Measurements from ENCODE around the gene FRMD5.

The FRMD5 gene

DNA sequence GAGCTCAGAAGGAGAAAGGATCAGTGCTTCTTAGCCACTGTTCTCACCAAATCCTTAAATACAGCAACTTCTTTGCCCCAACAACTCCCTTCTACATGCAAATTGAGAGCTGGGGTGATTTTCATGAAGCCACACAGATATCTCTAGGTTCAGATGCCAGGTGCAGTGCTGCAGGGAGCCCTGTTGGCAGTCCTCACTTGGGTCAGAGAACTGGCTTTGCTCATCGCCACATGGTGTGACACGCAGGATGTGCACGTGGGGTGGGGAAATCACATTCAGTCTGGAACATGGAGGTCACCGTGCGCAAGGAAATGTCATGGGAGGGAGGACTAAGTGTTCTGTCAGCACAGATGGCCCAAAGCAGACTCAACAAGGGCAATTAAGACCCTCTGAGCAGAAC lies 264.5 kb downstream of the FRMD5 start:
- Histone ChIP-seq H3K4me1 (ENCODE audit: low read length) (no peaks in the 10 kb centered on the region), H3K4me2 (ENCODE audit: low read depth, low read length) (no peak overlapping the region), H4K20me1 (ENCODE audit: insufficient read depth, low read length) (no peaks in the 10 kb centered on the region), H3K36me3 (replicated peaks; ENCODE audit: insufficient read depth, low read length) (no peaks in the 10 kb centered on the region), H3F3A (ENCODE audit: insufficient read depth, low read length) (no peaks in the 10 kb centered on the region), H3K9me3 (replicated peaks; ENCODE audit: insufficient read depth, low read length) (no peaks in the 10 kb centered on the region), H3K9me2 (replicated peaks; ENCODE audit: insufficient read depth, low read length) (no peaks in the 10 kb centered on the region), H3K4me3 (ENCODE audit: low read length) (no peak overlapping the region), H3K79me2 (ENCODE audit: low read length) (no peaks in the 10 kb centered on the region), H3K9ac (ENCODE audit: low read length) (no peak overlapping the region), H3K27me3 (replicated peaks; ENCODE audit: insufficient read depth, low read length) (no peaks in the 10 kb centered on the region), H3K27ac (ENCODE audit: low read length) (no peak overlapping the region), H2AFZ (ENCODE audit: low read length) (no peak overlapping the region)
- no peak for TF ChIP-seq EZH2phosphoT487 (IDR thresholded peaks at IDR 0.05; ENCODE audit: low read length)
- TF ChIP-seq, protein P1, sequence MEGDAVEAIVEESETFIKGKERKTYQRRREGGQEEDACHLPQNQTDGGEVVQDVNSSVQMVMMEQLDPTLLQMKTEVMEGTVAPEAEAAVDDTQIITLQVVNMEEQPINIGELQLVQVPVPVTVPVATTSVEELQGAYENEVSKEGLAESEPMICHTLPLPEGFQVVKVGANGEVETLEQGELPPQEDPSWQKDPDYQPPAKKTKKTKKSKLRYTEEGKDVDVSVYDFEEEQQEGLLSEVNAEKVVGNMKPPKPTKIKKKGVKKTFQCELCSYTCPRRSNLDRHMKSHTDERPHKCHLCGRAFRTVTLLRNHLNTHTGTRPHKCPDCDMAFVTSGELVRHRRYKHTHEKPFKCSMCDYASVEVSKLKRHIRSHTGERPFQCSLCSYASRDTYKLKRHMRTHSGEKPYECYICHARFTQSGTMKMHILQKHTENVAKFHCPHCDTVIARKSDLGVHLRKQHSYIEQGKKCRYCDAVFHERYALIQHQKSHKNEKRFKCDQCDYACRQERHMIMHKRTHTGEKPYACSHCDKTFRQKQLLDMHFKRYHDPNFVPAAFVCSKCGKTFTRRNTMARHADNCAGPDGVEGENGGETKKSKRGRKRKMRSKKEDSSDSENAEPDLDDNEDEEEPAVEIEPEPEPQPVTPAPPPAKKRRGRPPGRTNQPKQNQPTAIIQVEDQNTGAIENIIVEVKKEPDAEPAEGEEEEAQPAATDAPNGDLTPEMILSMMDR (IDR thresholded peaks at IDR 0.05; ENCODE audit: low read length), result no peak
- no peak for TF ChIP-seq EZH2 (optimal IDR thresholded peaks at IDR 0.05; ENCODE audit: low read depth, low read length)
- no peak for DNase-seq

DNA sequence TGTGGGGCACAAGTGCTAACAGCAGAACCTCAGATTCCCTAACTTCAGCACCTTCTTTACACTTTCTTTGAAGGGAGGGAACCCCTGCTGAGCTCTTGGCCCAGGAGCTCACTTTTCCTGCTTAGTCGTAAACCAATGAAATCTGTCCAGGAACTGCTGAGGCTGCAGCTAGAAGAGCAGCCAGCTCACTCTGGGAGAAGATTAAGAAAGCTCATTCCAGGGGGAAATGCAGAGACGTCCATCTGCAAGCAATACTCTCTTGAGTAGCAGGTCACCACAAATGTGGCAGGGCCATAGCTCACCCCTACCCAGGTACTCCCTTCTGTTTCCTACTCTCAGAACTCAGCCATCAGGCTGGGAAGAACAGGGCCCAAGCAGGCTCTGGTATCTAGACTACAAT lies 265.0 kb downstream of the FRMD5 start:
- Histone ChIP-seq H3K4me1 (ENCODE audit: low read length) (no peaks in the 10 kb centered on the region), H2AFZ (ENCODE audit: low read length) (no peak overlapping the region), H3K36me3 (replicated peaks; ENCODE audit: insufficient read depth, low read length) (no peaks in the 10 kb centered on the region)

DNA sequence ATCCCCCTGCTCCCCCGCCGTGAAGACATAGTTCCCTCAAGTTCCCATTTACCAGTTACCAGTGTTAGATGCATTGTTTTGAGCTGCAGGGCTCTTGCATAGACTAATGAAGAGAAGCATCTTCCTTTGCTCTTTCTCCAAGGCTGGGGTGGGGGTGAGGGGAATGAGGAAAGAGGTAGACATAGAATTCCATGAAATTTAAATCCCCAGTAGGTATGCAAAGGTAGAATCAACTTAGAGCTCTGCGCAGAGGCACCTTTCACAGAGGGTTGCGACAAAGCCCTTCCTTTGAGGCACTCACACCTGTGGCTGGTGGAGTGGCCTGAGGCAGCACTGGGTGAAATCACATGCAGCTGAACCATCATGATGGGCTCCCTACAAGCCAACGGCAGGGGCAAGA lies 266.9 kb downstream of the FRMD5 start:
- no peak overlapping the region for H2AFZ ChIP-seq (ENCODE audit: low read length)
- no peaks in the 10 kb centered on the region for H3K79me2 ChIP-seq (ENCODE audit: low read length)
- no peaks in the 10 kb centered on the region for H3K9me2 ChIP-seq (replicated peaks; ENCODE audit: insufficient read depth, low read length)
- TF ChIP-seq EZH2 (optimal IDR thresholded peaks at IDR 0.05; ENCODE audit: low read depth, low read length), result no peak
- no peak for TF ChIP-seq EZH2phosphoT487 (IDR thresholded peaks at IDR 0.05; ENCODE audit: low read length)
- TF ChIP-seq, protein P1 (IDR thresholded peaks at IDR 0.05; ENCODE audit: low read length), result no peak
- H3K9ac ChIP-seq (ENCODE audit: low read length), result no peak overlapping the region
- no peaks in the 10 kb centered on the region for H3F3A ChIP-seq (ENCODE audit: insufficient read depth, low read length)
- no peak for DNase-seq
- H3K4me3 ChIP-seq (ENCODE audit: low read length), result no peak overlapping the region
- H3K9me3 ChIP-seq (replicated peaks; ENCODE audit: insufficient read depth, low read length), result no peaks in the 10 kb centered on the region
- no peaks in the 10 kb centered on the region for H3K4me1 ChIP-seq (ENCODE audit: low read length)
- H3K27ac ChIP-seq (ENCODE audit: low read length), result no peak overlapping the region
- no peaks in the 10 kb centered on the region for H4K20me1 ChIP-seq (ENCODE audit: insufficient read depth, low read length)
- H3K4me2 ChIP-seq (ENCODE audit: low read depth, low read length), result no peak overlapping the region
- no peaks in the 10 kb centered on the region for H3K36me3 ChIP-seq (replicated peaks; ENCODE audit: insufficient read depth, low read length)
- H3K27me3 ChIP-seq (replicated peaks; ENCODE audit: insufficient read depth, low read length), result no peaks in the 10 kb centered on the region

More for the DNA sequence above, 265.0 kb downstream of the FRMD5 start:
- H4K20me1 ChIP-seq (ENCODE audit: insufficient read depth, low read length), result no peaks in the 10 kb centered on the region
- no peaks in the 10 kb centered on the region for H3K9me3 ChIP-seq (replicated peaks; ENCODE audit: insufficient read depth, low read length)
- no peaks in the 10 kb centered on the region for H3K27me3 ChIP-seq (replicated peaks; ENCODE audit: insufficient read depth, low read length)
- H3K4me3 ChIP-seq (ENCODE audit: low read length), result no peak overlapping the region
- H3K9me2 ChIP-seq (replicated peaks; ENCODE audit: insufficient read depth, low read length), result no peaks in the 10 kb centered on the region
- no peak for DNase-seq
- H3F3A ChIP-seq (ENCODE audit: insufficient read depth, low read length), result no peaks in the 10 kb centered on the region
- TF ChIP-seq EZH2phosphoT487 (IDR thresholded peaks at IDR 0.05; ENCODE audit: low read length) (no peak), EZH2 (optimal IDR thresholded peaks at IDR 0.05; ENCODE audit: low read depth, low read length) (no peak)
- TF ChIP-seq, protein P1 (IDR thresholded peaks at IDR 0.05; ENCODE audit: low read length), result no peak
- H3K9ac ChIP-seq (ENCODE audit: low read length), result no peak overlapping the region
- no peak overlapping the region for H3K27ac ChIP-seq (ENCODE audit: low read length)
- H3K79me2 ChIP-seq (ENCODE audit: low read length), result no peaks in the 10 kb centered on the region
- no peak overlapping the region for H3K4me2 ChIP-seq (ENCODE audit: low read depth, low read length)

All from MM.1S (cell line).